ENCODE measurements around the gene SIK3. TPM values are rescaled to one million over a fixed set of nuclear protein-coding genes. Genes with fewer than 3 reads are reported as not detected.

Gene SIK3
- total and polyA plus RNA-seq, 2 experiments from 2014 or later: 29.1 to 58.5 TPM

GRCh38 chr11:117097014-117097388 is 1.2 kb downstream of the SIK3 start:
- Histone ChIP-seq H3K9me3 (ENCODE audit: low read depth) (no peaks in the 10 kb centered on the region), H3K27me3 (no peaks in the 10 kb centered on the region), H3K4me1 (ENCODE audit: low read depth) (peaks cover 27% of the 10 kb centered on the region), H3K27ac (peak overlapping the region; percentile 97), H3K4me3 (peak overlapping the region; percentile 98), H3K36me3 (no peaks in the 10 kb centered on the region)
- no peak for TF ChIP-seq CTCF (IDR thresholded peaks at IDR 0.05; ENCODE audit: low read depth, low read length)
- no peak for DNase-seq (ENCODE audit: low read depth in 1 of 2, low spot score in 1 of 2)

GRCh38 chr11:117096201-117096991 is 1.8 kb downstream of the SIK3 start:
- no peaks in the 10 kb centered on the region for H3K36me3 ChIP-seq
- no peaks in the 10 kb centered on the region for H3K9me3 ChIP-seq (ENCODE audit: low read depth)
- H3K27ac ChIP-seq: peak overlapping the region; percentile 97
- no peak for TF ChIP-seq CTCF (IDR thresholded peaks at IDR 0.05; ENCODE audit: low read depth, low read length)
- H3K4me1 ChIP-seq (ENCODE audit: low read depth): peaks cover 27% of the 10 kb centered on the region
- peak overlapping the region; percentile 98 for H3K4me3 ChIP-seq
- DNase-seq (ENCODE audit: low read depth in 1 of 2, low spot score in 1 of 2): peak in 1 of 2 donors; percentile 62
- H3K27me3 ChIP-seq: no peaks in the 10 kb centered on the region

GRCh38 chr11:117095284-117096161 is 2.7 kb downstream of the SIK3 start:
- Histone ChIP-seq H3K4me3 (peak overlapping the region; percentile 98), H3K27me3 (no peaks in the 10 kb centered on the region), H3K27ac (peak overlapping the region; percentile 97), H3K36me3 (no peaks in the 10 kb centered on the region), H3K9me3 (ENCODE audit: low read depth) (no peaks in the 10 kb centered on the region), H3K4me1 (ENCODE audit: low read depth) (peaks cover 27% of the 10 kb centered on the region)
- TF ChIP-seq CTCF (IDR thresholded peaks at IDR 0.05; ENCODE audit: low read depth, low read length): no peak
- peak in 1 of 2 donors; percentile 72 for DNase-seq (ENCODE audit: low read depth in 1 of 2, low spot score in 1 of 2)

- TF ChIP-seq CTCF (IDR thresholded peaks at IDR 0.05; ENCODE audit: low read depth, low read length): no peak
- Histone ChIP-seq H3K27ac (peak overlapping the region; percentile 52), H3K4me3 (no peak overlapping the region), H3K36me3 (no peaks in the 10 kb centered on the region), H3K4me1 (ENCODE audit: low read depth) (peaks cover 27% of the 10 kb centered on the region), H3K9me3 (ENCODE audit: low read depth) (no peaks in the 10 kb centered on the region), H3K27me3 (no peaks in the 10 kb centered on the region)
- peak in 1 of 2 donors; percentile 45 for DNase-seq (ENCODE audit: low read depth in 1 of 2, low spot score in 1 of 2)
Measured at GRCh38 chr11:117094776-117095175, 3.5 kb downstream of the SIK3 start.

GRCh38 chr11:117092951-117093590 is 5.2 kb downstream of the SIK3 start:
- H3K4me1 ChIP-seq (ENCODE audit: low read depth): peaks cover 21% of the 10 kb centered on the region
- no peaks in the 10 kb centered on the region for H3K27me3 ChIP-seq
- H3K36me3 ChIP-seq: no peaks in the 10 kb centered on the region
- DNase-seq (ENCODE audit: low read depth in 1 of 2, low spot score in 1 of 2): no peak
- no peak overlapping the region for H3K4me3 ChIP-seq
- no peak overlapping the region for H3K27ac ChIP-seq
- no peaks in the 10 kb centered on the region for H3K9me3 ChIP-seq (ENCODE audit: low read depth)
- TF ChIP-seq CTCF (IDR thresholded peaks at IDR 0.05; ENCODE audit: low read depth, low read length): no peak

Measured in cardiac muscle cell (in vitro differentiated cells and primary cell).